Sigmoid colon (tissue), 3 donors: ENCODE data around the gene S100A16.

Source experiments
- CTCF ChIP-seq, 4 experiments: fragments of 450-650 bp in 3 of 4; fragments of 200-600 bp in 1 of 4; IDR thresholded peaks; one replicate each; pipeline ENCODE4 v1.5.1; 2016 to 2019; ENCODE audit warnings: antibody characterized with exemption in 4 of 4, mild to moderate bottlenecking in 3 of 4, moderate library complexity in 2 of 4
- POLR2A ChIP-seq, 2 donors: fragments of 450-650 bp; IDR thresholded peaks; one replicate each; pipeline ENCODE4 v1.6.1; 2016; ENCODE audit warnings: antibody characterized with exemption in 2 of 2, mild to moderate bottlenecking in 2 of 2, moderate library complexity in 2 of 2

- no peak for TF ChIP-seq POLR2A (IDR thresholded peaks at IDR 0.05)
- TF ChIP-seq CTCF (IDR thresholded peaks at IDR 0.05): no peak
These were observed 29.0 kb downstream of the S100A16 start for GRCh38 chr1:153583976-153584375.
